Measurements from ENCODE around the gene NSDHL.

DNA sequence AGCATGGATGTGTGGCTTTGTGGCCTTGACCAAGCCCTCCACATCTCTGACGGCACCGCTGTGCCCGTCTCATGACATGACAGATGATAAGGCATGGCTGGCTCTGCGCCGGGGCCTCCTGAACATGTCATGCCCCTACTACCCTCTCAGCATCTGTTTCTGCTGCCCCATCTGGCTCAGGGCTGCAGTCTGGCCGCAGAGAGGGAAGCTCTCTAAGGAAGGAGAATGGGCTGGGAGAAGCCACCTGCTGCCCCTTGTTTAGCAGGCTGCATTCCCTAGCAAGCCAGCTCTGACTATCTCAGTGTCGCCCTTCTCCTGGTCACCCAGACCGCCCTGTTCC lies 74.2 kb downstream of the NSDHL start:
- TF ChIP-seq POLR2AphosphoS5 (IDR thresholded peaks at IDR 0.05; ENCODE audit: borderline replicate concordance, low read depth, low read length): no peak
- no peak for TF ChIP-seq EZH2 (IDR thresholded peaks at IDR 0.05)

All from SK-N-MC (cell line).